ENCODE data around the gene GPR143.
"Not testable (repeated sequence)": the region's sequence is repeated elsewhere in the genome, so short reads cannot be mapped to it uniquely, and the experiment has no call there.

Gene GPR143

GRCh38 chrX:9765737-9766097 is at the start of gene GPR143:
Gene GPR143, minus strand, starts transcription at chrX:9765847. Its CDS starts 30 bp downstream, at chrX:9765817.
- no peak for DNase-seq

- DNase-seq, result not testable (repeated sequence)
These were observed 45.4 kb upstream of the GPR143 start for GRCh38 chrX:9811086-9811485.

GRCh38 chrX:9809876-9810275 is 44.2 kb upstream of the GPR143 start:
- DNase-seq, result not testable (repeated sequence)

GRCh38 chrX:9807355-9808182 is 41.9 kb upstream of the GPR143 start:
- DNase-seq, result no peak

- DNase-seq, result no peak
These were observed 40.3 kb upstream of the GPR143 start for GRCh38 chrX:9805956-9806355.

GRCh38 chrX:9804444-9804843 is 38.8 kb upstream of the GPR143 start:
- DNase-seq, result no peak

GRCh38 chrX:9802737-9803136 is 37.1 kb upstream of the GPR143 start:
- no peak for DNase-seq

- peak; percentile 31 for DNase-seq
These were observed 32.0 kb upstream of the GPR143 start for GRCh38 chrX:9797384-9798360.

GRCh38 chrX:9794495-9794894 is 28.8 kb upstream of the GPR143 start:
- no peak for DNase-seq

- DNase-seq, result no peak
These were observed 25.2 kb upstream of the GPR143 start for GRCh38 chrX:9790866-9791265.

- no peak for DNase-seq
These were observed 23.9 kb upstream of the GPR143 start for GRCh38 chrX:9789555-9789954.

GRCh38 chrX:9788911-9789310 is 23.3 kb upstream of the GPR143 start:
- peak; percentile 97 for DNase-seq

GRCh38 chrX:9786798-9787635 is 21.4 kb upstream of the GPR143 start:
- DNase-seq, result peak; percentile 41

- DNase-seq, result peak; percentile 44
These were observed 20.5 kb upstream of the GPR143 start, which contains the start of gene SHROOM2 for GRCh38 chrX:9785944-9786797. Gene SHROOM2, plus strand, starts transcription at chrX:9786429. Its CDS starts 117 bp downstream, at chrX:9786546.

- no peak for DNase-seq
These were observed 19.8 kb upstream of the GPR143 start for GRCh38 chrX:9785254-9785943.

- no peak for DNase-seq
These were observed 18.7 kb upstream of the GPR143 start for GRCh38 chrX:9784332-9784731.

- DNase-seq, result no peak
These were observed 16.3 kb upstream of the GPR143 start for GRCh38 chrX:9781941-9782340.

- DNase-seq, result no peak
These were observed 10.3 kb upstream of the GPR143 start for GRCh38 chrX:9775930-9776329.

- peak; percentile 17 for DNase-seq
These were observed 7.3 kb upstream of the GPR143 start for GRCh38 chrX:9772943-9773342.

- no peak for DNase-seq
These were observed 4.7 kb upstream of the GPR143 start for GRCh38 chrX:9770319-9770718.

- DNase-seq, result not testable (repeated sequence)
These were observed 2.7 kb upstream of the GPR143 start for GRCh38 chrX:9768321-9768839.

Data from NCI-H526 treated with DMSO at 0.1 percent for 48 hours (cell line).